ENCODE data around the gene SPAG9. TPM values are rescaled to one million over a fixed set of nuclear protein-coding genes. Genes with fewer than 3 reads are reported as not detected.

Gene SPAG9
- total RNA-seq, 1 donor, result 192 TPM

DNA sequence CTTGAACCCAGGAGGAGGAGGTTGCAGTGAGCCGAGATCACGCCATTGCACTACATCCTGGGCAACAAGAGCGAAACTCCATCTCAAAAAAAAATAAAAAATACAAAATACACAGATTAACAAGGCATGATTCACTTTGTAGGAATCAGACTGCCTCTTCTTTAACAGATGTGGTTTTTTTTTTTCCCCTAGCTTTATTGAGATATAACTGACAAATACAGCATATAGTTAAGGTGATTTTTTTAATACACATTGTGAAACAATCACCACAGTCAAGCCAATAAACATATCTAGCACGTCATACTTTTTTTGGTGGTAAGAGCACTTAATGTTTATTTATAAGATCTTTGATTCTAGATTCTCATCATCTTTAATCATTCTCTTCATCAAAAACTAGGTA lies 87.8 kb downstream of the SPAG9 start:
- no peak overlapping the region for H3K4me2 ChIP-seq (ENCODE audit: insufficient read depth, low read length)
- H3K4me1 ChIP-seq (ENCODE audit: insufficient read depth, low read length), result peaks cover 34% of the 10 kb centered on the region
- H3K27me3 ChIP-seq (ENCODE audit: insufficient read depth, low read length), result no peaks in the 10 kb centered on the region
- TF ChIP-seq, protein P1, sequence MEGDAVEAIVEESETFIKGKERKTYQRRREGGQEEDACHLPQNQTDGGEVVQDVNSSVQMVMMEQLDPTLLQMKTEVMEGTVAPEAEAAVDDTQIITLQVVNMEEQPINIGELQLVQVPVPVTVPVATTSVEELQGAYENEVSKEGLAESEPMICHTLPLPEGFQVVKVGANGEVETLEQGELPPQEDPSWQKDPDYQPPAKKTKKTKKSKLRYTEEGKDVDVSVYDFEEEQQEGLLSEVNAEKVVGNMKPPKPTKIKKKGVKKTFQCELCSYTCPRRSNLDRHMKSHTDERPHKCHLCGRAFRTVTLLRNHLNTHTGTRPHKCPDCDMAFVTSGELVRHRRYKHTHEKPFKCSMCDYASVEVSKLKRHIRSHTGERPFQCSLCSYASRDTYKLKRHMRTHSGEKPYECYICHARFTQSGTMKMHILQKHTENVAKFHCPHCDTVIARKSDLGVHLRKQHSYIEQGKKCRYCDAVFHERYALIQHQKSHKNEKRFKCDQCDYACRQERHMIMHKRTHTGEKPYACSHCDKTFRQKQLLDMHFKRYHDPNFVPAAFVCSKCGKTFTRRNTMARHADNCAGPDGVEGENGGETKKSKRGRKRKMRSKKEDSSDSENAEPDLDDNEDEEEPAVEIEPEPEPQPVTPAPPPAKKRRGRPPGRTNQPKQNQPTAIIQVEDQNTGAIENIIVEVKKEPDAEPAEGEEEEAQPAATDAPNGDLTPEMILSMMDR (IDR thresholded peaks at IDR 0.05; ENCODE audit: extremely low read depth, low read depth, low read length), result no peak
- H3K9me3 ChIP-seq (ENCODE audit: low read depth, low read length), result no peaks in the 10 kb centered on the region
- H4K20me1 ChIP-seq (ENCODE audit: insufficient read depth, low read length), result no peaks in the 10 kb centered on the region
- peaks cover 9% of the 10 kb centered on the region for H3K36me3 ChIP-seq (ENCODE audit: insufficient read depth, low read length)
- no peak overlapping the region for H3K4me3 ChIP-seq (ENCODE audit: insufficient read depth, low read length)
- no peak overlapping the region for H3K27ac ChIP-seq (ENCODE audit: low read depth, low read length)
- H3K79me2 ChIP-seq (ENCODE audit: insufficient read depth, low read length), result peaks cover 46% of the 10 kb centered on the region
- H2AFZ ChIP-seq (ENCODE audit: low read length), result no peak overlapping the region
- no peak for DNase-seq (ENCODE audit: insufficient read length, low spot score, missing footprints)

DNA sequence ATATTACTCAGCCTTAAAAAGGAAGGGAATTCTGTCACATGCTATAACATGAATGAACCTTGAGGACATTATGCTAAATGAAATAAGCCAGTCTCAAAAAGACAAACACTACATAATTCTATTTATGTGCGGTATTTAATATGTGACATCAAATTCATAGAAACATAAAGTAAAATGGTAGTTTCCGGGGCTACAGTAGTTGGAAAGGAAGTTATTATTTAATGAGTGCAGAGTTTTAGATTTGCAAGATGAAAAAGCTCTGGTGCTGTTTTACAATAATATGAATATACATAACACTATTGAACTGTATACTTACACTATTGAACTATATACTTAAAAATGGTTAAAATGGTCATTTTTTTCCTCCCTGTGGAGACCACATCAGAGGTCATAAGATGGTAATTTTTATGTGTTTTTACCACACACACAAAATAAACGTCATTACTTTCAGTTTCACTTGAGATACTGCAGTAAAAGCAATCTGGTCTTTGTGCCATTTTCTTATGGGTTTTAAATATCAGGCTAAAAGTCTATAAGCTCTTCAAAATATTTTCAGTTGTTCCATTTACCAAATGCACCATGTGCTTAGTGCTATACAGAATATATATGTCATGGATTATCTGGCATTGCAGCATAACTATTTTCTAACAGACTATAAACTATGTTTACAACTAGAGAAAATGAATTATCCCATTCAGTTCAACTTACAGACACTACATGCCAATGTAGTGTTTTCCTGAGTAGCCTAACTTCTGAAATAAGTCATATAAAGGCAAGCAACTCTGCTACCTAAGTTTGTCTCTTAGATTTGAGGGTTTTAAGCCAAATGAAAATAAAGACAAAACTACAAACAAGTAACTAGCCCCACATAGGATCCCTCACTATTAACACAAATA lies 90.9 kb downstream of the SPAG9 start:
- Histone ChIP-seq H3K36me3 (ENCODE audit: insufficient read depth, low read length) (peaks cover 9% of the 10 kb centered on the region), H3K4me2 (ENCODE audit: insufficient read depth, low read length) (peak overlapping the region; percentile 77), H3K9me3 (ENCODE audit: low read depth, low read length) (no peaks in the 10 kb centered on the region), H3K79me2 (ENCODE audit: insufficient read depth, low read length) (peaks cover 49% of the 10 kb centered on the region), H3K4me1 (ENCODE audit: insufficient read depth, low read length) (peaks cover 20% of the 10 kb centered on the region), H3K27me3 (ENCODE audit: insufficient read depth, low read length) (no peaks in the 10 kb centered on the region), H3K27ac (ENCODE audit: low read depth, low read length) (peak overlapping the region; percentile 74), H3K4me3 (ENCODE audit: insufficient read depth, low read length) (peak overlapping the region; percentile 58), H2AFZ (ENCODE audit: low read length) (peak overlapping the region; percentile 19), H4K20me1 (ENCODE audit: insufficient read depth, low read length) (no peaks in the 10 kb centered on the region)
- no peak for DNase-seq (ENCODE audit: insufficient read length, low spot score, missing footprints)
- TF ChIP-seq, protein P1 (IDR thresholded peaks at IDR 0.05; ENCODE audit: extremely low read depth, low read depth, low read length), result no peak

DNA sequence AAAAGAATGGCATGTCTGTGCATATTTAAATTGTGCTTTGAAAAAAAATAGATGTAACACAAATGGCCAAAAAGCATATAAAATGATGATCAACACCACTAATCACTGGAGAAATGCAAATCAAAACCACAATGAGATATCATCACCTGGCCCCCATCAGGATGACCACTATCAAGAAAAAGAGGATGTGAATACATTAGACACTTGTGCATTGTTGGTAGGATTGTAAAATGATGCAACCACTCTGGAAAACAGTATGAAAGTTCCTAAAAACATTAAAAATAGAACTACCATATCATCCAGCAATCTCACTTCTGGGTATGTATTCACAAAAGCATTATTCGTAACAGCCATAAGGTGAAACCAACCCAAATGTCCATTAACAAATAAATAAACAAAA lies 91.5 kb downstream of the SPAG9 start:
- H2AFZ ChIP-seq (ENCODE audit: low read length), result no peak overlapping the region
- no peak overlapping the region for H3K4me3 ChIP-seq (ENCODE audit: insufficient read depth, low read length)
- H3K27me3 ChIP-seq (ENCODE audit: insufficient read depth, low read length), result no peaks in the 10 kb centered on the region
- H3K27ac ChIP-seq (ENCODE audit: low read depth, low read length), result peak overlapping the region; percentile 74
- H3K36me3 ChIP-seq (ENCODE audit: insufficient read depth, low read length), result peaks cover 9% of the 10 kb centered on the region
- peaks cover 19% of the 10 kb centered on the region for H3K4me1 ChIP-seq (ENCODE audit: insufficient read depth, low read length)
- peaks cover 43% of the 10 kb centered on the region for H3K79me2 ChIP-seq (ENCODE audit: insufficient read depth, low read length)
- H3K4me2 ChIP-seq (ENCODE audit: insufficient read depth, low read length), result peak overlapping the region; percentile 77
- TF ChIP-seq, protein P1 (IDR thresholded peaks at IDR 0.05; ENCODE audit: extremely low read depth, low read depth, low read length), result no peak
- no peaks in the 10 kb centered on the region for H3K9me3 ChIP-seq (ENCODE audit: low read depth, low read length)
- no peaks in the 10 kb centered on the region for H4K20me1 ChIP-seq (ENCODE audit: insufficient read depth, low read length)
- DNase-seq (ENCODE audit: insufficient read length, low spot score, missing footprints), result no peak

DNA sequence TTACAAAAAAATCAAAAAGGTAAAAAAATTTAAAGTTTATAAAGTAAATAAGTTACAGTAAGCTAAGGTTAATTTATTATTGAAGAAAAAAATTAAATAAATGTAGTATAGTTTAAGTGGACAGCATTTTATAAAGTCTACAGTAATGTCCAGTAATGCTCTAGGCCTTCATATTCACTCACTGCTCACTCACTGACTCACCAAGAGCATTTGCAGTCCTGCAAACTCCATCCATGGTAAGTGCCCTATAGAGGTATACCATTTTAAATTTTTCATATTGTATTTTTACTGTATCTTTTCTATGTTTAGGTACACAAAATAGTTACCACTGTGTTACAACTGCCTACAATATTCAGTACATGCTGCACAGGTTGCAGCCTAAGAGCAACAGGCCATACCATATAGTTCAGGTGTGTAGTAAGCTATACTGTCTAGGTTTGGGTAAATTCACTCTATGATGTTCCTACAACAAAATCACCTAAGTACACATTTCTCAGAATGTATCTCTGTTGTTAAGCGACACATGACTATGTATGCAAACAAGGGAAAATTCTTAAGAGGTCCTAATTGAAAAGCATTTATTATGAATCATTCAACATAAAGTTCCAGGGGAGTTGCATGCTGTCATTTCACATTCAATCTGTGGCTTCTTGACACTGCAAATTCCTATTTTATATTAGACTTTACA lies 92.3 kb downstream of the SPAG9 start:
- no peak overlapping the region for H3K4me3 ChIP-seq (ENCODE audit: insufficient read depth, low read length)
- no peak overlapping the region for H2AFZ ChIP-seq (ENCODE audit: low read length)
- H3K4me2 ChIP-seq (ENCODE audit: insufficient read depth, low read length), result no peak overlapping the region
- H3K79me2 ChIP-seq (ENCODE audit: insufficient read depth, low read length), result peaks cover 45% of the 10 kb centered on the region
- peaks cover 9% of the 10 kb centered on the region for H3K36me3 ChIP-seq (ENCODE audit: insufficient read depth, low read length)
- no peak for DNase-seq (ENCODE audit: insufficient read length, low spot score, missing footprints)
- TF ChIP-seq, protein P1 (IDR thresholded peaks at IDR 0.05; ENCODE audit: extremely low read depth, low read depth, low read length), result no peak
- H4K20me1 ChIP-seq (ENCODE audit: insufficient read depth, low read length), result no peaks in the 10 kb centered on the region
- peak overlapping the region; percentile 74 for H3K27ac ChIP-seq (ENCODE audit: low read depth, low read length)
- H3K9me3 ChIP-seq (ENCODE audit: low read depth, low read length), result no peaks in the 10 kb centered on the region
- H3K27me3 ChIP-seq (ENCODE audit: insufficient read depth, low read length), result no peaks in the 10 kb centered on the region
- peaks cover 19% of the 10 kb centered on the region for H3K4me1 ChIP-seq (ENCODE audit: insufficient read depth, low read length)
